SK-N-MC (cell line): Measurements from ENCODE around the gene EXD3.

ENCODE experiments used
- DNase-seq: peaks from one replicate; pipeline ENCODE4 v3.0.0-alpha.2; 2011; ENCODE audit warnings: low read depth, low spot score
- H3K27ac ChIP-seq: fragments of 200-600 bp; sonication (generic); 2 replicates; pipeline ENCODE4 v1.5.1; 2016; ENCODE audit warnings: mixed run types
- H3K36me3 ChIP-seq: fragments of 200-600 bp; sonication (generic); 2 replicates; pipeline ENCODE4 v1.6.1; 2017; ENCODE audit warnings: antibody characterized with exemption, low read length, mixed read lengths; ENCODE audit not compliant: insufficient read depth
- H3K4me3 ChIP-seq: fragments of 200-600 bp; sonication (generic); 2 replicates; pipeline ENCODE4 v1.5.1; 2016
- H3K9ac ChIP-seq: fragments of 200-600 bp; sonication (generic); 2 replicates; pipeline ENCODE4 v1.8.0; 2017; ENCODE audit warnings: mixed run types, mixed read lengths; ENCODE audit not compliant: insufficient read length
- H3K9me3 ChIP-seq: fragments of 200-600 bp; sonication (generic); 2 replicates; pipeline ENCODE4 v1.6.1; 2017; ENCODE audit warnings: low read depth, mild to moderate bottlenecking, antibody characterized with exemption, low read length, moderate library complexity, mixed read lengths
- EZH2 ChIP-seq: fragments of 200-600 bp; sonication (generic); IDR thresholded peaks from one replicate; pipeline ENCODE4 v1.6.1; 2017; ENCODE audit warnings: antibody characterized with exemption
- FOXP2 ChIP-seq: optimal IDR thresholded peaks from 2 replicates; pipeline ENCODE3; 2011; ENCODE audit warnings: mild to moderate bottlenecking, moderate library complexity; ENCODE audit not compliant: insufficient read depth; ENCODE audit errors: extremely low read length, control extremely low read depth
- POLR2AphosphoS5 ChIP-seq: IDR thresholded peaks from 2 replicates; pipeline ENCODE4 v1.6.1; 2012; ENCODE audit warnings: mild to moderate bottlenecking, low read depth, low read length, borderline replicate concordance

EXD3 gene

GRCh38 chr9:137449931-137450538 lies 27.1 kb upstream of the EXD3 start:
- Histone ChIP-seq H3K9ac (no peak overlapping the region), H3K9me3 (no peaks in the 10 kb centered on the region), H3K4me3 (no peak overlapping the region), H3K36me3 (no peaks in the 10 kb centered on the region; the same call in 1 of the 2 replicates), H3K27ac (no peak overlapping the region)
- no peak for TF ChIP-seq POLR2AphosphoS5
- TF ChIP-seq EZH2, result no peak
- no peak for TF ChIP-seq FOXP2
- no peak for DNase-seq

GRCh38 chr9:137449081-137449844 lies 26.3 kb upstream of the EXD3 start:
- DNase-seq, result no peak
- Histone ChIP-seq H3K36me3 (no peaks in the 10 kb centered on the region; the same call in 1 of the 2 replicates), H3K9me3 (no peaks in the 10 kb centered on the region), H3K4me3 (no peak overlapping the region), H3K27ac (no peak overlapping the region), H3K9ac (no peak overlapping the region)
- TF ChIP-seq POLR2AphosphoS5 (no peak), FOXP2 (no peak), EZH2 (no peak)

GRCh38 chr9:137448602-137448962 lies 25.6 kb upstream of the EXD3 start:
- no peak overlapping the region for H3K27ac ChIP-seq

GRCh38 chr9:137447722-137448601 lies 25.0 kb upstream of the EXD3 start:
- H3K9ac ChIP-seq, result no peak overlapping the region
- peak overlapping the region; percentile 86; the same call in 1 of the 2 replicates for H3K27ac ChIP-seq
- no peak for DNase-seq
- H3K4me3 ChIP-seq, result no peak overlapping the region
- TF ChIP-seq EZH2, result no peak
- TF ChIP-seq FOXP2, result no peak
- TF ChIP-seq POLR2AphosphoS5, result no peak
- no peaks in the 10 kb centered on the region; the same call in 1 of the 2 replicates for H3K36me3 ChIP-seq
- H3K9me3 ChIP-seq, result no peaks in the 10 kb centered on the region

More at GRCh38 chr9:137448602-137448962, 25.6 kb upstream of the EXD3 start:
- no peak for DNase-seq
- TF ChIP-seq FOXP2 (no peak), EZH2 (no peak), POLR2AphosphoS5 (no peak)
- Histone ChIP-seq H3K4me3 (no peak overlapping the region), H3K36me3 (no peaks in the 10 kb centered on the region; the same call in 1 of the 2 replicates), H3K9me3 (no peaks in the 10 kb centered on the region), H3K9ac (no peak overlapping the region)

DNA sequence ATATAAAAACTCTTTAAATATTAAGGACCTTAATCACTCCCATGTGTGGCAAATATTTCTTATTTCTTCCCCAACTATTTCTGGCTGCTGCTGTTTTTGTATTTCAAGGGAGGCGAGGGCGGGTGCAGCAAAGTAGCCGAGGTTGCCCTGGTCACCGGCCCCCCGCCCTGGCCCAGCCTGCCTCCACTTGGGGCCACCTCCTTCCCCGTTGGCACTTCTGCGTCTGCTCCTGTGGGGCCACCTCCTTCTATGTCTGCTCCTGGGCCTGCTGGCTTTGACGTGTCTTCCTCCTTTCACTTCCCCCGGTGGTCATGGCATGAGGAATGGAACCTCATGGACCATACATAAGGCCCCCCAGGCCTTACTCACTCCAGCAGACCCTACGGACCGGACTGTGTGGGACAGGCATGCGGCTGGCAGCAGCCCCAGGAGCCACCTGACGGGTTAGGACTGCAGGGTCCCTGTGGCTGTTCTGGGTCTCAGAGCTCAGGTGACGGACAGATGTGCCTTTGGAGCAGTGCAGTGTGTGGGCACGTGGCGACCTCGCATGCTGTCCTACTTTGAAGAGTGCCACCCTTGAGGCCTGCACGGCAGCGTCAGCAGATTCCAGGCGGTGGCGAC lies 24.0 kb upstream of the EXD3 start:
- H3K9me3 ChIP-seq, result no peaks in the 10 kb centered on the region
- H3K36me3 ChIP-seq, result no peaks in the 10 kb centered on the region
- peak overlapping the region; percentile 49 for H3K4me3 ChIP-seq
- H3K27ac ChIP-seq, result peak overlapping the region; percentile 86
- DNase-seq, result no peak
- no peak for TF ChIP-seq FOXP2
- TF ChIP-seq EZH2, result no peak
- no peak; the same call in 1 of the 2 replicates for TF ChIP-seq POLR2AphosphoS5
- peak overlapping the region; percentile 2 for H3K9ac ChIP-seq

GRCh38 chr9:137445930-137446431 lies 23.0 kb upstream of the EXD3 start:
- no peak overlapping the region for H3K27ac ChIP-seq
- H3K36me3 ChIP-seq, result no peaks in the 10 kb centered on the region
- no peak overlapping the region for H3K4me3 ChIP-seq
- no peak overlapping the region for H3K9ac ChIP-seq
- TF ChIP-seq EZH2 (no peak), POLR2AphosphoS5 (no peak), FOXP2 (no peak)
- DNase-seq, result no peak
- no peaks in the 10 kb centered on the region for H3K9me3 ChIP-seq

- no peaks in the 10 kb centered on the region for H3K36me3 ChIP-seq
- H3K9ac ChIP-seq, result no peak overlapping the region
- H3K4me3 ChIP-seq, result no peak overlapping the region
- TF ChIP-seq FOXP2, result no peak
- no peak for TF ChIP-seq EZH2
- TF ChIP-seq POLR2AphosphoS5, result no peak
- DNase-seq, result peak; percentile 14
- H3K27ac ChIP-seq, result no peak overlapping the region
- no peaks in the 10 kb centered on the region for H3K9me3 ChIP-seq
These were observed 22.4 kb upstream of the EXD3 start for GRCh38 chr9:137445275-137445807.
